Fibroblast of gingiva (primary cell): Measurements from ENCODE around the gene FDXACB1.

ENCODE experiments used
- DNase-seq: peaks from one replicate; pipeline ENCODE4 v3.0.0-alpha.2; 2011; ENCODE audit warnings: low read depth

Gene FDXACB1

DNA sequence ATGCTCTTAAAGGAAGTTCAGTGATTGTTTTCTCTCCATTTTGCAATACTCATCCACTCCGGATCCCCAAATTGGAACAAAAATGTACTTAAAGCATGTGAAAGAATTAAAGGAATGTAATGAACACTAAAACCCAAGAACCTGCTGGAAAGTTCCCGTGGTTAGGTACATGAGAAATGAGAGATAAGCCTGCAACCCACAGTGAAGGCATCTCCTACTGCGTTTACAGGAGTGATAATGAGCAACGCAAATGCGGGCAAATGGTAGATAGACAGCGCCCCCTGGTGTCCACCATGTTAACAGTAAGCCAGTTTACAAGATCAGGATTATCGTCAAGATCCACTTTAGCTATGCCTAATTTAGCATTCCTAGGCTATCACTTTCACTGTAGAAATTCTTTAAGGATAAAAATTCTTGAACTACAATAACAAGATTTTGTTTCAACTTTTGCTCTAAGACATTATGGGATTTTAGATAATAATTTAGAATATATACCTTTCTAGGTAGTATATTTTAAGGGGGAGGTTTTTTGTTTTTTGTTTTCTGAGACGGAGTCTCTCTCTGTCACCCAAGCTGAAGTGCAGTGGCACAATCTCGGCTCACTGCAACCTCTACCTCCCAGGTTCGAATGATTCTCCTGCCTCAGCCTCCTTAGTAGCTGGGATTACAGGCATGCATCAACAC is 37.5 kb downstream of the FDXACB1 start:
- peak; percentile 78 for DNase-seq

- peak; percentile 59 for DNase-seq
These were observed 38.8 kb downstream of the FDXACB1 start for GRCh38 chr11:111840143-111840542.

GRCh38 chr11:111838054-111838453 is 40.9 kb downstream of the FDXACB1 start:
- no peak for DNase-seq

DNA sequence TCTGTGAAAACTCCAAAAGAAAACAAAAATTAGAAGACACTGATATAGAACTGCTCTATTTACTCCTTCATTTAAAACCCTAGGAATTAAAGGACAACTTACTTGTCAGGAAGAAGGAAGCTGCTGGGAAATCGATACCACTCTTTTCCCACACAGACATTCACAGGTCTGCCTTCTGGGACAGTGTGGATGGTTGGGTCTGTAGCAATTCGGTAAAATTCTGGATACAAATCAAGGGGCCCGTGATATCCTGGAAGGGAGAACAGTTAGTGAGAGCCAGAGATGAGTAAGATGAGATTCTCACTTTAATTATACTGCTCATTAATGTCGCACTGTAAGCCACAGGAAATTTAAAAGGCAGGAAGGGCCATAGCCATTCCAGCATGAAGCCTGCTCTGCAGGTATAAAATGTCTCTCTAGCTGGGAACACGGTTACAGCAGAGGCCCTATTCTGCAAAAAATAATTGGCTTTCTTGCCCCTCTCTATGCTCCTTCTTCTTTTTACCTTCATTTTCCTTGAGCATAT is 41.5 kb downstream of the FDXACB1 start:
- no peak for DNase-seq

DNA sequence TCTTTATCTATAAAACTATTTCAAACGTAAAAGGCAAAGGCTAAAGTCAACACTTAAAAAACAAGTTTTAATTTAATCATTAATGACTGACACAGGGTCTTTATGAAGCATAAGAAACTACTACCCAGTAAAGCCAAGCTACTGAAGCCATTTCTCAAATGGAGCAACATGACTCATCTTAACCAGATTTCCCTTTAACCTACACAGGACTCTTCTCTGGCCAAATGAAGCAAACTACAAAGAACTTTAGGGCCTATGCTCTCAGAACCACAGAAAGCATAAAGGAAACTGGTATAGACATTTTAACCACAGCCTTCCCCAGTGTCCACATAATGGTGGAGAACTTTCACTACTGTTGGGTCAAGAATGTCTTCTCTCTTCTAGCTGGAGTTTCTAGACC is 42.2 kb downstream of the FDXACB1 start:
- peak; percentile 65 for DNase-seq

- peak; percentile 85 for DNase-seq
These were observed 42.8 kb downstream of the FDXACB1 start for GRCh38 chr11:111836162-111836561.

DNA sequence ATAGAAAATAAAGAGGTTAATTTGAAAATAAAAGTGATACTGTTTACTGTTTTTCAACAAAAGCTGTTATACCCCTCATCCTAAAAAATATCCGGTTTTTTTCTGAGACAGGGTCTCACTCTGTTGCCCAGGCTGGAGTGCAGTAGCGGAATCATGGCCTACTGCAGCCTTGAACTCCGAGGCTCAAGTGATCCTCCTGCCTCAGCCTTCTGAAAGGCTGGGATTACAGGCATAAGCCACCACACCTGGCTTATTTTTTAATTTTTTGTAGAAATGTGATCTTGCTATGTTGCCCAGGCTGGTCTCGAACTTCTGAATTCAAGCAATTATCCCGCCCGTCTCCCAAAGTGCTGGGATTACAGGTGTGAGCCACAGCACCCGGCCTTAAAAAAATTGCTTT is 43.3 kb downstream of the FDXACB1 start:
- DNase-seq: no peak

- no peak for DNase-seq
These were observed 44.4 kb downstream of the FDXACB1 start for GRCh38 chr11:111834432-111835163.

- peak; percentile 37 for DNase-seq
These were observed 45.4 kb downstream of the FDXACB1 start for GRCh38 chr11:111833524-111833923.

DNA sequence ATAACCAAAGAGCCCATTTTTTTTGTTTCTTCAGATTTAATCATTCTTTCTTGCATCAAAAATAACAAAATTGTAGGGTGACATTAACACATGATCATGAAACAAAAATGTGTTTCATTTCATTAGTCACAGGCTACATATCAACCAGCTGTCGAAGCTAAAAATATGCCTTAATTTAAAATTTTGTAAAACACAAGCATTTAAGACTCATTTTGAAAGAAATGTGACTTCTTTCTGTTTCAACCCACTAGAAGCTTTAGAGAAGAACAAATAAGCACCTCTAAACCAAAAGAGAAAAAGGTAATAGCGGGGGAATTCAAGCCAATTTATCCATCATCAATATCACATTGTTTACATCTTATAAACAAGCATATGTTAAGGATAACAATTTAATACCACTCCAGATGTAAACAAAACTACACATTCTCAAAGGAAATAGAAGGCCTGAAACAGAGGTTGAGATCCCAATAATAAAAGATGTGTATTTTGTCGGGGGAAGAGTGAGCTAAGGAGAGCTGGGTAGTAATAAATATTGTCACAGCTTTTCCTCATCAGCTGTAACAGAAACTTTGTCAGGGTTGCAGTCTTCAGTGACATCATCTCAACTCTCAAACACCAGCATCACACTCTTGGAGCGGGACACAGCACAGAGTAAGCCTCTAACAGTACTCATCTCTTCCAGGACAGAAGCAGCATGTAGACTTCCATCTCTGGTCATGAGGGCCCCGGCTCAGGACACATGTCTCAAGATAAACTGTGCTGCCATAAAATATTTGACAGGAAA is 49.6 kb downstream of the FDXACB1 start:
- no peak for DNase-seq

DNA sequence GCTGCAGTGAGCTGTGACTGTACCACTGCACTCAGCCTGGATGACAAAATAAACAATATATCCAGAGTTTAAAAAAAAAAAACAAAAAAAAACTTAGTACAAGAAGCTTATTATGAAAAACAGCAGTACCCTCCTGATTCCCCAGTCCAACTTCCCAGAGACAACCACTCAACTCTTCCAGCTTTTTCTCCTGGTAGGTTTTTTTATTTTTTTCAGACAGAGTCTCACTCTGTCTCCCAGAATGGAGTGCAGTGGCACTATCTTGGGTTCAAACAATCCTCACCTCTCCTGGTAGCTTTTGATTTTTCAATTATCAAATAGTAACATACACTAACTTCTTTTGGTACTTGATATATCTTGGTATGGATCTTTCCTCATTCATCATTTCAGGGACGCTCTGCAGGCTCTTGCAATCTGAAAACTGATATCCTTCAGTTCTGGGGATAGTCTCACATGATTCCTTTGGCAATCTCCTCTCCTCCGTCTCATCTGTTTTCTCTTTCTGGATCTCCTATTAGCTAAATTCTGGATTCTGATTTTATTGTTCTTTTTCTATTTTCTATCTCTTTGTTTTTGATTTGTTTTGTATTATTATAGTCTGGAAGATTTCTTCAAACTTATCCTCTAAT is 52.5 kb downstream of the FDXACB1 start:
- peak; percentile 69 for DNase-seq
